8988T (cell line): ENCODE measurements around the gene KCNMA1.

Source experiments
- DNase-seq: peaks from one replicate; pipeline ENCODE4 v3.0.0; 2011

Gene KCNMA1

DNA sequence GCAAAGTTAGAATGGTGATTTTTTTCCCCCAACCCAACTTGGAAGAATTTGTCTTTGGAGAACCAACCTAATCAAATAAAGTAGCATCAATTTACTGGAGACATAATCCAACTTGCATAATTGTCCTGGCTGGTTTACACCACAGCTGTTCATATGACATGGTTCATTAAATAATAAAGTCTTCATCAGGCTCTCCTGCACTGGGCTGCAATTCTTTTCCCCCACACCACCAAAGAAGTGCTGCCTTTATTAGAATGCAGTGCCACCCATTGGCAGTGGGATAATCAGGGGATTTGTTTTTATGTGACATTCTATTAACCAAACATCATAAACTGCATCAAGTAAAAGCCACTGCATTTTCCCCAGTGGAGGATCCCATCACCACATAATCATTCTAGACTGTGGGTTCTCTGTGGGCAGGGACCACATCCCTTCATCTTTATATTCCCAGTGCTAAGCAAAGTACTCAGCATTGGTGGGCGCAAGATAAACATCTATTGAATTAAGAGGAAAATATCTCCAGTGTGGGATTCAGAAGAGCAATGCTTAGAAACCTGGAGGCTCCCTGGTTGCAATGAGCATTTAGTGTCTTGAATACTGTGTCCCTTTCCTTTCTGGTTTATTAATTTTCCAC lies 322.0 kb downstream of the KCNMA1 start:
- DNase-seq: no peak

DNA sequence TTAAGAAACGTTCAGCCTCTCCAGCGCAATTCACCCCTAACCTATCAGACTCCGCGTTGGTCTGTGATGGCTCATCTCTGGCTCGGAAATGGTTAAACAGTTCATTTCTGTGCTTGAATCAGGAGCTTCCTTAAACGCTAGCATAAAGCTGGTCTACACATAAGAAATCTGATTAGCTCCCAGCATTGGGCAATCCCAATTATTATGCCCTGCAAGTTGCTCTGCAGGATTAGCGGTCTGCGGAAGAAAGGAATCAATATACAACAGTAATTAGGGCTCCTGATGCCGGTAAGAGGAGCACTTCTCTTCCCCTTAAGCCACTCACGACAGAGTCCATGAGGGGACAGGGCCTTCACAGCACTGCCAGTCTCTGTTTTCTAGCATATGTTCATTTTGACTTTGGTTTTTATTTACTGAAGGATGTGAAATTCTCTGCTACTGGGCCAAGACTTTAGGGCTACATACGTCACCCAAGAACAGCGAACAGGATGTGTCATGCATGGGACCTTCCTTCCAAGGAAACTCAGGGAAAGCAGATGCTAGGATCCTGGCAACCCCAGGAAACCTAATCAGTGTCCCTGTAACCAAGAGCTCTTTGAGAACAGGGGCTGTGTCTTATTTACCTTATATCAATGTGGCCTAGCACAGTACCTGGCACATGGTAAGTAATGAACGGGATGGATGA lies 324.4 kb downstream of the KCNMA1 start:
- DNase-seq: no peak

DNA sequence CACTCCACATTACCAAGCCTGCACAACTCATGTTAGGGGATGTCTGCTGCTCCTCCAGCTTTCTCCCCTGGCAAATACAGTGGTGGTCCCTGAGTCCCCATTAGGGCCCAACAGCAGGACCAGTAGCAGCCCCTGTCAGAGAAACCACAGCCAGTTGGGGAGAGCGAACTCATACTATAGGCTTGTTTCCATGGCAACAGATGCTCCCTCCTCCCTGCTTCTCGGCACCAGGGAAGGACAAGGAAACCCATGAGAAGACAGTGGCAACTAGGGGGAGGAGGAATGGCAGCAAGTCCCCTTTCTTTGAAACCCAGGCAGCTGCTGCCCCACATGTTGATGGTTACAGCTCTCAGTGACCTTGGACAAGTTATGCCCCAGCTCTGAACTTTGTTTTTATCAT lies 326.4 kb downstream of the KCNMA1 start:
- no peak for DNase-seq

DNA sequence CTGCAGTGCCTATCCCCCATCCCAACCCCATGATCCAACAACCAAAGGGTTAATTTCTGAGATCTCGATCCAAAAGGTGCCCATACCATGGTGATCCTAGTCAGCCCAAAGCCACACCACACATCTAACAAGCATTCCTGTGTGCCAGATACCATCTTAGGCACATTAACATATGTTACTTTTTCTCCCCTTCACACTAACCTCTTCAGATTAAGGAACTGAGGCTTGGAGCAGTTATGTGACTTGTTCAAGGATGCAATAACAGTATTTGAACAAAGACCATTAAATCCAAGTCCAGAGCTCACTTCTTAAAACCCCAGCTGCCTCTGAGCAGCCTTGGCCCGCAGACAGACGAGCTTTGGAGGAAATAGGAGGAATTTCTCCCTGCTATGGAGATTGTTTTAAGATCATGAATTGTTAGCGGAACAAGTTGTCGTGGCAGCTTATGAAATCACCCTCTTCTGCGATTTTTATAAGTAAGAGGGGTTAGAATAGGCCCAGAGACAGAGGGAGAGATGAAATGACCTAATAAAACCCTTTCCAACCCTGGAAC lies 327.2 kb downstream of the KCNMA1 start:
- DNase-seq: no peak

DNA sequence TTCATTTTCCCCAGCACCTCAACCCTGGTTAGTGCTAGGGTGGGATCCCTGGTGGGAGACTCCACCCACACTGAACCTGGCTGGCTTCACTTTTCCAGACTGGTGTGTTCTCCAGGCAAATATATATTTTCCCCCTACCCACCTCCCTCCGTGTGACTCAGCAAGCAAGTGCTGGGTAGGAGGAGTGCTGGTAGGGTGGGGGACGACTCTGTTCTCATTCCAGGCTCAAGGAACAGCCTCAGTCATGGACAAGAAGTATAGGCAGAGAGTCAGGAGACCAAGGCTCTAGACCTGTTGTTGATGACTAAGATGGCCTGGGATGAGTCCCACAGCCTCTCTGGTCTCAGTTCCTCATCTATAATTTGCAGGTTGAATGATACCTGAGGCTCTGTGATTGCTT lies 328.1 kb downstream of the KCNMA1 start:
- no peak for DNase-seq

DNA sequence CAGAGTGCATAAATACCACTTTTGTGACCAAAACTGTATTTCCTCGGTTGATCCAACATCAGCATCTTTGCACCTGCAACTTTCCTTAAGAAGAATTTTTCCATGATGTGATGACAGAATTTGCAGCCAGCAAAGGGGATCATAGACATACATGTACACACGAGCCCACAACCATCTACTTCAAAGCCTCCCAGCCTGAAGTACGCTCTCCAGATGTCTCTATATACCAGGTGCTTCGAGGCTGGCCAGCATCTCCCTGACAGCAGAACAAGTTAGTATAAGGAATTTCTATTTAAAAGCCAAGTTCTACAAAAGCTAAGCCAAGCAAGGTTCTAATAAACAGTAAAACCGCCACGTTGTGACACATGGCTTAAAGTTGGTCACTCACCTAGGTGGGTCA lies 328.5 kb downstream of the KCNMA1 start:
- DNase-seq: no peak

DNA sequence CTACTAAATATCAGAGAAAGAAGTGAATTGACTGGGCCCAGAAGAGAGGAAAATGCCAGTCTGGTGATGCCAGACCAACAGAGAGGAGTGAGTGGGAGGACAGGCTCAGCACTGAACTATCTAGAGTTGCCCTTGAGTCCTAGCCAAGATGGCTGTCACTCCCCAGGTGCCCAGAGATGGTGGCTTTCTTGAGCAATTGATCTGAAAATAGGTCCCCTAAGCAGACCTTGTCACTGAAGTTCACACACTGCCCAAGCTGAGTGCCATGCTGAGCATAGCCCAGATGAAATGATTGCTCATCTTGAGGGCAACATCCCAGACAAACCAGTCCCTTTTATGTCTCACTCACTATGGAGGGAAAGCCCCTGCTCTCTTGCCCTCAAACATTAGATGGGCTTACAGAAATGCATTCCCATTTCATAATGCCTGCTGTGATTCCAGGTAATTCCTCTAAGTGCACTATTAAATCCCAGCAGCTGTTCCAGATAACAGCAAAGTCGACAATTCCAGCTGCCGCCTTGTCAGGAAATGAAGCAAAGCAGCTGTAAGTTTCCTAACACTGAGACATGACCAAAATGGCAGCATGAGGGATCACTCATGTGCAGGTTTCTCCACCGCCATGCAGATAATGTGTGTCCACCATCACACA lies 329.4 kb downstream of the KCNMA1 start:
- DNase-seq: no peak

DNA sequence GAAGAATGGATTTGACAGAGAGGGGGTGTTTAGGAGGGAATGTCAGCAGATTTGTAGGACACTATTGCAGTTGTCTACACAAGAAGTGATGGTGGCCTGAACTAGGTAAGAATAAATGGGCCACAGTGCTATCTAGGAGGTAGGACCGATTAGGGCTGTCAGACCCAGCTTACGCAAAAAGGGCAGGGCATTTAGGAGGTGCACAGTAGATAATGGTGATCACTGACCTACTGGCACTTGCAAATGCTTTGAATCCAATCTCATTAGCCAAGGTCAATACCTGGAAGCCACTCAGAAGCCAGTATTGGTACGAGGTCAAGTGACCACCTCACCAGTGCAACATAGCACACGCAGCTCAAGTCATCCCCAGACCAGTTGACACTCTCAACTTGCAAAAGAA lies 330.9 kb downstream of the KCNMA1 start:
- no peak for DNase-seq

DNA sequence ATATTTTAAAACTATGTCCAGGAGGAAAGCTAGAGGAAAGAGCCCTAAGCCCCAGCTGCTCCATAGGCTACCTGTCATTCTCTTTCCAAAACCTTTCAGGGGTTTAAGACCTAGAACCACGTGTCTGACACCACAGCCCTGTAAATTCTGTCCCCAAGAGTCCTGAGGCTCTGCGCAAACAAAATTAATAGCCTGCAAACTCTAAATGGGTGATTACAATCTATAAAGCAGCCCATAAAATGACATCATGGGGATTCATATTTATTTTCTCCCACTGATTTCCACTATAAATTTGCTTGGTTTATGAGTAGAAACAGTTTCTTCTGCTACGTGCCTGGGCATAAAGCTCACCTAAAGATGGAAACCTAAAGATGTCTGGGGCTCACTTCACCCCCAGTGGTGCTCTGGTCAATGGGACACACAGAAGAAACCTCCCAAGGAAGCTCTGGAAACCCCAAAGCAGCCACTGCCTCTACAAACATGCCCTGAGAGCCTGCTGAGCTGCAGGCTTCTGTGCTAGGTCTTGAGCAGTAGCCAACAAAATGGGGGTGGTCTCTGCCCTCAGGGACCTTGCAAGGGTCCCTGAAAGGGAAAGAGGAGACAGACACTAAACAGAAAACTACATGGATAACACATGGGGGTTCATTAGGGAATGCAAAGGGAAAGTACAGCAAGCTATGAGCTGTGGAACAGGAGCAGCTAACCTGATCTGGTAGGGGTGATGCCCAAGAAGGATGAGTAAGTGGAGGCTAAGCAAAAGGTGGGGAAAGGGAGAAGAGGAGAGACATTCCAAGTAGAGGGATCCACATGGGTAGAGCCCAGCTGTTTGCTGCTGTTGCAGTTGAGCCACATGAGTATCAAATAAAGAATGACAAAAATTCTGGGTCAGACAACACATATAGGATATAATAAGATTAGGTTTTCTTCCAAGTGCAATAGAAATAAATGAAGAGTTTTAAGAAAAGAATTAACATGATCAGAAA lies 331.7 kb downstream of the KCNMA1 start:
- DNase-seq: no peak

DNA sequence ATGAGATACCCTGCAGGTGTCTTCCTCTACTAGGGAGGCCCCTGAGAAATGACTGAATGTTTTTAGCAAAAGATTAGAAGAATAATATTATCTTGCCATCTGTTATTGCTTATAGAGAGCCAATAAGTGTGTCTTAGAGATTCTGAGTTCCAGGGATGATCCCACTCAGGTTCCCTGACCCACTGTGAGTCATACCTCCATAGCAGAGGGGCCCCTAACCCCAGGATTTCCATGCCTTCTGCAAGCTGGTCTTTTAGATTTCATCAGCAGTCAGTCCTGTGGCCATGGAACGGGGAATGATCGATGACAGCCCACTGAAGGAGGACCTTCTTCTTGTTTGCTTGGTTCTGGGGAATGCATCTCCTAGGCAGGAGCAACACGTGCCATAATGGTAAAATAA lies 333.4 kb downstream of the KCNMA1 start:
- DNase-seq: no peak

DNA sequence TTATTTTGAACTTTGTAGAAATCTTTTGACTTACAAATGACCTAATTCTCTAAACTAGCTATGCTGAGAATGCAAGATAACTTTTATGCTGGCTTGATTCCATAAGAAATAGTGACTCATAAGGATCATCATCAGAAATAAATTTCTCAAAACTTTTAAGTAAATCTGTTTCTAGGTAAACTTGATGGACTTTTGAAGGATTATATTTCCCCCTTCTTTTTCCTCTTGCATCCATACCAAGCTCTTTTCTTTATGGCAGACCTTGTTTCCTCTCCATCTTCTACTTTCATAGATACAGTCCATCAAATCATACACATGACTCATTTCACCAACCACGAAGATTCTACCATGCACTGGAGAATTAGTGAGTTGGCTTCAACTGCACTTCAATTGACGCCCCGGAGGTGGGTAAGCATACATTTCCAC lies 336.3 kb downstream of the KCNMA1 start:
- no peak for DNase-seq

DNA sequence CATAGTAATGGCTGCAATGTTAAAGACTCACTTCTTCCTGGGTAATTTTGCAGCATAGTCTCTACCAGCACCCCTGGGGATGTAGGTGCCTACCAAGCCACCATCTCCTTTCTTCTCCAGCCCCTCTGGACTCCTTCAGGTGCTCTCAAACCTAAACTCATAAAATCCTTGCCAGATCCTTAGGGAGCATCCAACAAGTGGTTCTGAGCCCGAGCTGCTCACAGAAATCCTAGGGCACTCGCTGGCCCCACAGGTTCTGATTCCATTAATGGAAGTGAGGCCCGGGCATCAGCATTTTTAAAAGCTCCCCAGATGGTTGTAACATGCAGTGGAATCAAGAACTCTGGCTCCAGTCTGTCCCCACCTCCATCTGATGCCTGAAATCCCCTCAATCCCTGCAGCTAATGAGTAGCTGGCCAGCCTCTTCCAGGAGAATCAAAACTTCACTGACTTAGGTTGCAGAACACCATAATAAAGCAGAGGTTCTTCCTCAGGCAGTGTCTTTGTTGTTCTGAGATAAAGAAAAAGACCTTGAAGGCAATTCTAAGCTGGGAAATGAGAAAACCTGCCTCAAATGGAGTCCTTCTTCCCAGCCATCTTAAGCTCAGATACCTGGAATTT lies 336.8 kb downstream of the KCNMA1 start:
- no peak for DNase-seq

DNA sequence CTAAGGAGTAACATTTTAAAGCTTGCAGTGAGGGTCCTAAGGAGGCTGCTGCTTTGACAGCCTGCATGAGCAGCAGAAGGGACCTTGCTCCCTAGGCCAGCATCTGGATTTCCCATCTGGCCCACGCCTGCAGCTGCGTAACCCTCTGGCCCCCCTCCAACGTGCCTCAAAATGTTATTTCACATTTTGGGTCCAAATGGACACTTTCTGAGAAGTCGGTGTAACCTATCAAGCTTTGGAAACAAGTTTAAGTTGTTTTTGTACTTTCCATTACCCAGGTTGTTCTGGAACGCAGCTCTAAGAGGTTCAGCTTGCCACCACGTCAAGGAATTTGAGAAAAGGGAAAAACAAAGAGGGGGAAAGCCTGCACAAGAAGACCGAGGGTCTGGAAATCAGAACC lies 338.3 kb downstream of the KCNMA1 start:
- DNase-seq: no peak

DNA sequence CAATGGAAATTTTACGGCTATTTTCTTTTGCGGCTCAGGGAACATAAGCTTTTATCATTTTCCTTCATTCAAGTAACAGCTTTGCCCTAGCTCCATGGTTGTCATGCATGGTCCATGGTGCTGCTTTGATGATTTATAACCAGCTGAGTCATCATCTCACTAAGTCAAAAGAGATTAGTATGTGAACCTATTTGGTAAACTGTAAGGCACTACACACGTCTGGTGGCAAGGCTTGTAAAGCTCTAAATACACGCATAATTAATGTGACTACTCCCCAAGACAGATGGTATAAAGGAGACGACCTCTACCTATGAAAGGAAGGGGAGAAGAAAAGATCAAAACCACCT lies 340.2 kb downstream of the KCNMA1 start:
- no peak for DNase-seq

DNA sequence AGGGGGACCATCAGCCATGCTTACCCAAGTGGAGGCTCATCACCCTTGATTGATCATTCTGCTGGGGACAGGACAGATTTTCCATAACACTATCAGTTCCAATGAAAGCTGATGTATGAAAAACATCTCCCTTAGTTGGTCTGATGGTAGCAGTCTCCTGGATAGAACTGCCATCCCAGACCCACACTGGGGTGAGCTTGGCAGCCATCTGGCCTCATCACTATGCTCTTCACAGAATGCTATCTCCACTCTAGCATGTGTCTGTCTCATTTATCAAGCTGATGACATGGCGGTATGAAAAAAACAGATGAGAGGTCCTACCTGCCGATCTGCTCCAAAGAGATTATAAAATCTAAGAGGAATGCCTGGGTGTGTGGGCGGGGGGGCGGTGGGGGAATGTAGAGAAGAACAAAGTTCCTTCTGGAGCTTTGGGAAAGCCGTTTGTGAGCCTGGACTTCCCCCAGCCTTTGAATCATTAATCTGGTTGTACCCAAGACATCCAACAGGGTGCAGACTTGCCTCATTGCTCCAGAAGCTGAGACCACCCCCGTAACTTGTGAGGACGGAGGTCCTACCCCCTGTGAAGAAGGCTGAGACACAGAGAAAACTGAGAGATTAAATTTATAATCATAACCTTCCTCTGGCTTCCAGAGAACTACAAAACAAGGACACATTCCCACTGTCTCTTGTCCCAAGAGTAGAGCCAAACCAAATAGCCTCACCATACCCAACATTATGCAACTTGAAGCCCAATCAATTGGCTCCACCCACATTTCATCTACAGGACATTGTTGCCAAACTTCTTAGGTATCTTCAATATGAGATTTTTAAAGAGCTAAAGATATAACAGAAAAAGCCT lies 340.8 kb downstream of the KCNMA1 start:
- DNase-seq: no peak

DNA sequence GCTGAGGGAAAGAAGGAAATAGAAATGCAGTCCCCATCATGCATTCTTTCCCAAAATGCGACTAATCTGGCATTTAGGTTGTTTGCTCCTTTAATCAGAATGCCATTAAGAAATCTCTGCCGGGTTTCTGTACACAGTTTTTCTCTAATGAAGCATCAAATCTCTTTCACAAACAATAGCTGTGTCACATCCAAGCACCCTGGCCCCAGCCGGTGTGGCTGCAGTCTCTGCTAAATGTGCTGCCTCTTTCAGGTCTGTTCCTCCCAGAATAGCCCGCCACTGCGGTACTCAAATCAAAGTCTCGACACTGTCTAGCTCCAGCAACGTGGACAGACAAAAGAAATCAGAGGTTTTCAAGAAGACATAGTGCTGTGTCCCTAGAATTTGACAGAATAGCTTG lies 343.8 kb downstream of the KCNMA1 start:
- no peak for DNase-seq

DNA sequence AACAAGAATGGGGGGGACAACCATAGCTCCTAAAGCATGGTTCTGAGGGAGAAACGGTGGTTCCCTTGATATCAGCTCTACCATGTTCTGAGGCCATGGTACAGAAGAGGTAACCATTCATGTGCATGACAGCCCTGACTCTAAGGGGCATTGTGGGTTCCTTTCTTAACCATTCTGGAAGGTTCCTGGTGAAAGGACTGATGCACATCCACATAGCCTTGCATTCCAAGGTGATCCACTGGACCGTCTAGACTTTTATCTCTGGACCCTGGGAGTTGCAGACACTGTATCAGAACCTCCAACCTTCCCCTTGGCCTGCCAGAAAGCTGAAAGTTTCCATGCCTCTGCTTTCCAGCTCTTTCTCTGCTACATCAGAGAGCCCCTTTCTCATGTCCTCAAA lies 344.3 kb downstream of the KCNMA1 start:
- no peak for DNase-seq

DNA sequence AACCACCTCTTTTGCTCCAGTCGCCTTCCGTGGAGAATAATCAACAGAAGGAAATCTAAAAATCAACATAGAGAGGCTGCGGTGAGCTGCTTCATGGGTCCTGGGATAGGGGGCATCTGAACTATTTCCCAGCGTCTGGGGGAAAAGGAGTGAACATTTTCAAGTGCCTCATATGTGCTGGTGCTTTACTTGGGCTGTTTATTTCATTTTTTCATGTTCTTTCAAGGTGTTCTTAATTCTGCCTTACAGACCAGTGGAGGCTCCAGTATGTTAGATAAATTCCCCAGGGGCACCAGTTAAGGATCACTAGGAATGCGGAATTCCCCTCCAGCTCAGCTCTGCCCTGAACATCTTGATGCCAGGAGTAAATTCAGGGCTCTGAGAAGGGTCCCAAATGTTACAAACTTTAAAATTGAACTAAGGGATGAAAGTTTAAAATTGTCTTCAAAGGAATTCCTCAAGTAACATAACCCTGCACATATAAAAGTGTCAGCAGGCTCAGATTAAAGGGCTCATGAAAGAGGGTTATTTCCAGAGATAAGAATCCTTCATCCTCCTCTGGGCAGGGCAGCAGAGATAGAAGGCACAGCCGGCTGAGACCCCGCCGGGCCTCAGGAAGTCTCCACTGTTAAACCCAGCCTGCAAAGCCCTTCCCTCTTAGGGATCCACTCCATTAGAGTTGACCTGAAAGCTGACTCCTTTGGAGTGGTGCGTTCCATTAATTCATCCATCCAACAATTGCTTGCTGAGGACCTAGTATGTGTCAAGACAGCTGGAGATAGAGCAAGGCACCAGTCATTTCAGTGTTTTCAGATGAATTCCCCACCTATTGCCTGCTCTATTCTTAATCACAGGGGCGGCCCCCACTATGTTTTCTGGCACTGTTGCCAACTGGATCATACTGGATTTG lies 345.8 kb downstream of the KCNMA1 start:
- DNase-seq: no peak

DNA sequence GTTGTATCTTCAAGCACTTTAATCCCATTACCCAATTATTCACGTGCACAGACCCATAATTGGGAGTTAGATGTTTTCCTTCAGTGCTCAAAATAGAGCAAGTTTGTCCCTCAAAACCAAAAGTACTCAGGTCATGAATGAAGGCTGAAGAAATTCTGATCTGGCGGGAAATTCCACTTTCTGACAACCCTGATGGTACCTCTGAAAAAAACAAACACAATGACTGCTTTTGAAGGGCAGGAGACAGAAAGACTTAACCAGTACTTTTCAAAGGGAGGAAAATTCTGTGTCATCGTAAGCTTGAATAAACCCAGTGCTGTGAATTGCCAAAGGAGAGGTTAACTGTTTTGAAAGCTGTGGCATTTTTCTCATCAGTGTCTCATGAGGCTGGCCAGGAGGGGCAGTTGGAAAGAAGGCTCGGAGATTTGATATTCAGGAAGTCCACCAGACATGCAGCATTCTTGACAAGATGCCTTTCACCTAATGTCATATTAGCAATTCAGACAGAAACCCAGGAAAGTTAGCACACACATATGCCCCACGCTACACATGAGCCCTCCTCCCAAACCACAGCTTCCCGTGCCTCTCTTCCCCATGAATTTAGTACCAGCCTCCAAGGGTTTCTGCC lies 347.0 kb downstream of the KCNMA1 start:
- DNase-seq: peak; percentile 23

DNA sequence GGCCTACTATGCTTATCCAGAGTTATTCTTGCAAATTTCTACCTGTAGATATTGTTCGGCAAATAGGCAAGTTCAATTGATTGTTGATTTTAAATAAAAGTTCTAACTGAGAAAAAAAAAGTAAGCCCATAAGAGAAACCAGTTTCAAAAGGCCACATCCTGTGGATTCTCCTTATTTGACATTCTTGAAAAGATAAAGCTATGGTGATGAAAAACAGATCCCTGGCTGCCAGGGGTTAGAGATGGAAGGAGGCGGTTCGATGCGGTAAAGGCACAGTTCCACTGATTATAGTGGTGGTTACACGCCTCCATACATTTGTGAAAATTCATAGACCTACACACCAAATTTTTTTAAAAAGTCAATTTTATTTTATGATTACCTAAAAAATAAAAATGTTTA lies 347.8 kb downstream of the KCNMA1 start:
- no peak for DNase-seq
